ENCODE data around the gene JCHAIN. TPM values are rescaled to one million over a fixed set of nuclear protein-coding genes. Genes with fewer than 3 reads are reported as not detected.
A peak's percentile ranks its signal among the peaks of the same experiment; 100 is the strongest.
"Not testable (repeated sequence)": the region's sequence is repeated elsewhere in the genome, so short reads cannot be mapped to it uniquely, and the experiment has no call there.

Gene JCHAIN
- total RNA-seq, 1 donor from 2014 or later, result not detected

- no peak overlapping the region for H3K4me3 Mint-ChIP-seq
Observed at GRCh38 chr4:70657326-70657725, 9.0 kb downstream of the JCHAIN start.

GRCh38 chr4:70654605-70655011 is 11.7 kb downstream of the JCHAIN start:
- H3K27ac Mint-ChIP-seq, result no peak overlapping the region
- H3K4me3 Mint-ChIP-seq, result no peak overlapping the region
- H3K36me3 Mint-ChIP-seq (ENCODE audit: low read depth), result no peaks in the 10 kb centered on the region
- intact Hi-C loops (cut with micrococcal nuclease), result loop anchor here (10.0 kb wide), 1 partner anchor 530 kb away; no protein-coding TSS in a partner anchor
- H3K27me3 Mint-ChIP-seq (ENCODE audit: insufficient read depth), result peaks cover 17% of the 10 kb centered on the region
- H3K4me1 Mint-ChIP-seq (ENCODE audit: low read depth), result peaks cover 4% of the 10 kb centered on the region
- H3K9me3 Mint-ChIP-seq, result no peaks in the 10 kb centered on the region
- DNase-seq (ENCODE audit: low spot score), result no peak

More at GRCh38 chr4:70657326-70657725, 9.0 kb downstream of the JCHAIN start:
- H3K27me3 Mint-ChIP-seq (ENCODE audit: insufficient read depth), result peaks cover 17% of the 10 kb centered on the region
- intact Hi-C loops (cut with micrococcal nuclease), result loop anchor here (10.0 kb wide), 1 partner anchor 527 kb away; no protein-coding TSS in a partner anchor
- no peak overlapping the region for H3K27ac Mint-ChIP-seq
- H3K36me3 Mint-ChIP-seq (ENCODE audit: low read depth), result no peaks in the 10 kb centered on the region
- H3K4me1 Mint-ChIP-seq (ENCODE audit: low read depth), result peaks cover 12% of the 10 kb centered on the region
- no peaks in the 10 kb centered on the region for H3K9me3 Mint-ChIP-seq
- no peak for DNase-seq (ENCODE audit: low spot score)

GRCh38 chr4:70651864-70652506 is 14.3 kb downstream of the JCHAIN start:
- intact Hi-C loops (cut with micrococcal nuclease), result loop anchor here (1.0 to 10.0 kb wide), 4 partner anchors 36 to 1061 kb away; partner anchors contain the start of gene UTP3
- no peak overlapping the region for H3K4me3 Mint-ChIP-seq
- peaks cover 4% of the 10 kb centered on the region for H3K4me1 Mint-ChIP-seq (ENCODE audit: low read depth)
- H3K9me3 Mint-ChIP-seq, result no peaks in the 10 kb centered on the region
- DNase-seq (ENCODE audit: low spot score), result no peak
- H3K27me3 Mint-ChIP-seq (ENCODE audit: insufficient read depth), result peaks cover 14% of the 10 kb centered on the region
- H3K27ac Mint-ChIP-seq, result no peak overlapping the region
- H3K36me3 Mint-ChIP-seq (ENCODE audit: low read depth), result no peaks in the 10 kb centered on the region

GRCh38 chr4:70650741-70651140 is 15.6 kb downstream of the JCHAIN start:
- H3K27me3 Mint-ChIP-seq (ENCODE audit: insufficient read depth), result peaks cover 17% of the 10 kb centered on the region

GRCh38 chr4:70640192-70640591 is 26.1 kb downstream of the JCHAIN start:
- intact Hi-C loops (cut with micrococcal nuclease), result no loop called here
- no peak for DNase-seq (ENCODE audit: low spot score)
- Mint-ChIP-seq H3K27me3 (ENCODE audit: insufficient read depth) (peaks cover 2% of the 10 kb centered on the region), H3K4me1 (ENCODE audit: low read depth) (peaks cover 6% of the 10 kb centered on the region), H3K36me3 (ENCODE audit: low read depth) (no peaks in the 10 kb centered on the region), H3K9me3 (no peaks in the 10 kb centered on the region), H3K4me3 (no peak overlapping the region), H3K27ac (peak overlapping the region; percentile 74)

More at GRCh38 chr4:70650741-70651140, 15.6 kb downstream of the JCHAIN start:
- not testable (repeated sequence) for H3K36me3 Mint-ChIP-seq (ENCODE audit: low read depth); H3K4me3 Mint-ChIP-seq; H3K9me3 Mint-ChIP-seq; DNase-seq (ENCODE audit: low spot score); H3K27ac Mint-ChIP-seq; H3K4me1 Mint-ChIP-seq (ENCODE audit: low read depth)
- intact Hi-C loops (cut with micrococcal nuclease), result loop anchor here (10.0 kb wide), 1 partner anchor 534 kb away; no protein-coding TSS in a partner anchor

- intact Hi-C loops (cut with micrococcal nuclease), result no loop called here
- no peak overlapping the region for H3K4me3 Mint-ChIP-seq
- no peak for DNase-seq (ENCODE audit: low spot score)
- H3K27me3 Mint-ChIP-seq (ENCODE audit: insufficient read depth), result peaks cover 9% of the 10 kb centered on the region
- H3K4me1 Mint-ChIP-seq (ENCODE audit: low read depth), result peaks cover 6% of the 10 kb centered on the region
- no peaks in the 10 kb centered on the region for H3K36me3 Mint-ChIP-seq (ENCODE audit: low read depth)
- no peaks in the 10 kb centered on the region for H3K9me3 Mint-ChIP-seq
- no peak overlapping the region for H3K27ac Mint-ChIP-seq
Observed at GRCh38 chr4:70637239-70637913, 28.9 kb downstream of the JCHAIN start.

GRCh38 chr4:70634482-70634881 is 31.8 kb downstream of the JCHAIN start:
- Mint-ChIP-seq H3K9me3 (no peaks in the 10 kb centered on the region), H3K4me3 (no peak overlapping the region), H3K27ac (no peak overlapping the region), H3K36me3 (ENCODE audit: low read depth) (no peaks in the 10 kb centered on the region), H3K4me1 (ENCODE audit: low read depth) (no peaks in the 10 kb centered on the region), H3K27me3 (ENCODE audit: insufficient read depth) (peaks cover 19% of the 10 kb centered on the region)
- intact Hi-C loops (cut with micrococcal nuclease), result no loop called here
- DNase-seq (ENCODE audit: low spot score), result no peak

- Mint-ChIP-seq H3K4me3 (no peak overlapping the region), H3K4me1 (ENCODE audit: low read depth) (no peaks in the 10 kb centered on the region), H3K27me3 (ENCODE audit: insufficient read depth) (peaks cover 17% of the 10 kb centered on the region), H3K36me3 (ENCODE audit: low read depth) (no peaks in the 10 kb centered on the region), H3K9me3 (no peaks in the 10 kb centered on the region), H3K27ac (no peak overlapping the region)
- no peak for DNase-seq (ENCODE audit: low spot score)
- intact Hi-C loops (cut with micrococcal nuclease), result no loop called here
Observed at GRCh38 chr4:70632028-70632427, 34.3 kb downstream of the JCHAIN start.

- no peaks in the 10 kb centered on the region for H3K4me1 Mint-ChIP-seq (ENCODE audit: low read depth)
- peaks cover 17% of the 10 kb centered on the region for H3K27me3 Mint-ChIP-seq (ENCODE audit: insufficient read depth)
- no peak overlapping the region for H3K27ac Mint-ChIP-seq
- H3K4me3 Mint-ChIP-seq, result no peak overlapping the region
- no peak for DNase-seq (ENCODE audit: low spot score)
- intact Hi-C loops (cut with micrococcal nuclease), result no loop called here
- H3K9me3 Mint-ChIP-seq, result no peaks in the 10 kb centered on the region
- no peaks in the 10 kb centered on the region for H3K36me3 Mint-ChIP-seq (ENCODE audit: low read depth)
Observed at GRCh38 chr4:70630162-70630561, 36.1 kb downstream of the JCHAIN start.

- Mint-ChIP-seq H3K4me3 (no peak overlapping the region), H3K36me3 (ENCODE audit: low read depth) (no peaks in the 10 kb centered on the region), H3K9me3 (no peaks in the 10 kb centered on the region), H3K4me1 (ENCODE audit: low read depth) (no peaks in the 10 kb centered on the region), H3K27me3 (ENCODE audit: insufficient read depth) (peaks cover 17% of the 10 kb centered on the region), H3K27ac (no peak overlapping the region)
- no peak for DNase-seq (ENCODE audit: low spot score)
- intact Hi-C loops (cut with micrococcal nuclease), result loop anchor here (10.0 kb wide), 1 partner anchor 215 kb away; no protein-coding TSS in a partner anchor
Observed at GRCh38 chr4:70629469-70630090, 36.7 kb downstream of the JCHAIN start.

GRCh38 chr4:70628444-70628843 is 37.9 kb downstream of the JCHAIN start, which contains the start of gene ENAM:
Gene ENAM, plus strand, starts transcription at chr4:70628744. Its CDS starts 757 bp downstream, at chr4:70629501.
- Mint-ChIP-seq H3K27ac (no peak within 1 kb of the TSS), H3K9me3 (no peaks in the 10 kb centered on the region), H3K36me3 (ENCODE audit: low read depth) (no peaks in the 10 kb centered on the region), H3K4me3 (no peak within 1 kb of the TSS), H3K27me3 (ENCODE audit: insufficient read depth) (peaks cover 14% of the 10 kb centered on the region), H3K4me1 (ENCODE audit: low read depth) (peaks cover 3% of the 10 kb centered on the region)
- intact Hi-C loops (cut with micrococcal nuclease), result loop anchor here (10.0 kb wide), 1 partner anchor 216 kb away; no protein-coding TSS in a partner anchor
- no peak for DNase-seq (ENCODE audit: low spot score)

- peaks cover 10% of the 10 kb centered on the region for H3K27me3 Mint-ChIP-seq (ENCODE audit: insufficient read depth)
- H3K9me3 Mint-ChIP-seq, result no peaks in the 10 kb centered on the region
- no peak overlapping the region for H3K4me3 Mint-ChIP-seq
- no peaks in the 10 kb centered on the region for H3K36me3 Mint-ChIP-seq (ENCODE audit: low read depth)
- H3K4me1 Mint-ChIP-seq (ENCODE audit: low read depth), result peaks cover 7% of the 10 kb centered on the region
- DNase-seq (ENCODE audit: low spot score), result no peak
- intact Hi-C loops (cut with micrococcal nuclease), result loop anchor here (10.0 kb wide), 1 partner anchor 217 kb away; no protein-coding TSS in a partner anchor
- H3K27ac Mint-ChIP-seq, result no peak overlapping the region
Observed at GRCh38 chr4:70627620-70628019, 38.7 kb downstream of the JCHAIN start.

Data from activated T-helper 1 cell treated with anti-CD3 and anti-CD28 coated beads, Interleukin-12 subunit alpha, Interleukin-12 subunit beta, Interleukin-2, Interleukin-4 antibody, amounts not matched to agents 30 ng/mL and 10 ng/mL and 1 ng/mL, durations not matched to agents 14 hours and 24 hours and 36 hours (primary cell).